Stimulated activated CD8-positive, alpha-beta memory T cell treated with anti-CD3 and anti-CD28 coated beads, Interleukin-2, amount 100 ng/mL, for 48 hours (primary cell): ENCODE measurements around the gene MIEN1.
"Not testable (repeated sequence)": the region's sequence is repeated elsewhere in the genome, so short reads cannot be mapped to it uniquely, and the experiment has no call there.

Source experiments
- DNase-seq, 2 donors: peaks; one replicate each; pipeline ENCODE4 v3.0.0-alpha.2; 2020; ENCODE audit warnings: low read depth in 2 of 2

MIEN1 gene

DNA sequence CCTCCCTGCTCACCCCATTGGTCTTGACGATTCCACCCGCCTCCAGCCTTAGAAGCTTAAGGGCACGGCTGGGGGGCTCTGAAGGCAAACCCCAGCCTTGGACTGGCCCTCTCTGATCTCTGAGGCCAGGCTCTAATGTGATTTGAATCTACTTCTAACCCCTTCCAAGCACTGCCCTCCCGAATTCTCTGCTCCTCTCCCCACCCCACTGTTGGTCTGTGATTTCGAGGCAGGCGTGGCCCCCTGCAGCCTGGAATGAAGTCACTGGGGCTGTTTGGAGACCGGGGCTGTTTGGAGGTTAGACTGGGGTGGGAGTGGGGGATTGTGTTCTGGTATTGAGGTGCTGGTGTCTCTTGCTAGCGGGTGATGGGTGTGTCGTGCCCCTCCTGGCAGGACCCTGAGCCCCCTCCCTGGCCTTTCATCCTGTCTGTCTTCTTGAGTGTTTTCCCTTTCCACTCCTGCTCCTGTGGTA, 9.6 kb upstream of the MIEN1 start:
- DNase-seq: no peak

DNA sequence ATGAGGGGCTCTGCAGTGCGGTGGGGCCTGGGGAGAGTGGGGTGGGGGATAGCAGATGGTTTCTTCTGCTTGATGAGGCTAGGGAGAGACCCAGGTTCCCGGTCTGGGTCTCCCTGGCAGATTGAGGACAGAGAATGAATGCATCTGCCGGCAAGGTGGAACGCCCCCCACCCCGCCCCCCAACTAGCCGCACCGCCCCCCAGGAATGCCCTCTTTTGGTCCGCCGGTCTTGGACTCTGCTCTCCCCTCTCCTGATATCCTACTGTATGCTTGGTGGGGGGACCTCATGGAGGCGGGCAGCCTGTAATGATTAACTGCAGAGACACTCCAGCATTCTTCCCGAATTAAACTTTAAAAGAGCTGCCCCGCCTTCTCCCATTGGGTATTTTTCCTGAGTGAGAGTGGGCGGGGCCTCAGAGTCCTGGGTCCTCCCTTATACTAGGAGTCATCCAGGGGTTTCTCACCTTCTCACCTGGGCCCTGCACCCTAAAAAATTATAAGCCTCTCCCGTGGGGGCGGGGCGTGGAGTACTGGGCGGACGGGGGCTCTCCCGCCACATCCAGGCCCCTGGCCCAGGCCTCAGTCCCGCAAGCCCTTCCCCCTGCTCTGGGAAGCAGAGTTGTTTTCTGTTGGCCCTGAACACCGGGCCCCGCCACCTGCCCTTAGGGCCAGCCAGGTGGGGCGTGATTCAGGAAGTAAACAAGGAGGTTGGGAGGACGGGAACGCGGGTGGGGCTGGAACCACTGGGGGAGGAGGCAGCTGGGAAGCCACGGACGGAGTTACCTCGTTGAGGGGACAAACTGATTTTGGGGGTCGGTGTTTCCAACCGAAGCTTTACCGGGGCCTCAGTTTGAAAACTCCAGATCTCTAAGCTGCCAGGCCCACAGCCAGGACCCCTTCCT, 8.9 kb upstream of the MIEN1 start:
- no peak for DNase-seq

DNA sequence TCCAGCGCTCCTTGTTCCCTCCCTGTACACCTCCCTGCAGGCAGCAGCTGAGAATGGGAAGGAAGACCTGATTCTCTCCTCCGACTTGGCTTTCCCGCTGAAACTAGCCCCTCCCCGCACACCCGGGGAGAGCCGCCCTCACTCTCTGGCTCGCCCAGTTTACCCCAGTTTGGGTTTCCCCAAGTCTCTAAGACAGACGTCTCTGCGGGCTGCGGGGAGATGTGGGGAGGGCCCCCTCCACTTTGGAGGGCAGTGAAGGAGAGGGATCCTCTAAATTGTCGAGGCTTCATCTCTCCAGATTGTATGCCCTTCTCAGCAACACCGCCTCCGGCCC, 8.2 kb upstream of the MIEN1 start:
- peak in 1 of 2 donors; percentile 53 for DNase-seq

DNA sequence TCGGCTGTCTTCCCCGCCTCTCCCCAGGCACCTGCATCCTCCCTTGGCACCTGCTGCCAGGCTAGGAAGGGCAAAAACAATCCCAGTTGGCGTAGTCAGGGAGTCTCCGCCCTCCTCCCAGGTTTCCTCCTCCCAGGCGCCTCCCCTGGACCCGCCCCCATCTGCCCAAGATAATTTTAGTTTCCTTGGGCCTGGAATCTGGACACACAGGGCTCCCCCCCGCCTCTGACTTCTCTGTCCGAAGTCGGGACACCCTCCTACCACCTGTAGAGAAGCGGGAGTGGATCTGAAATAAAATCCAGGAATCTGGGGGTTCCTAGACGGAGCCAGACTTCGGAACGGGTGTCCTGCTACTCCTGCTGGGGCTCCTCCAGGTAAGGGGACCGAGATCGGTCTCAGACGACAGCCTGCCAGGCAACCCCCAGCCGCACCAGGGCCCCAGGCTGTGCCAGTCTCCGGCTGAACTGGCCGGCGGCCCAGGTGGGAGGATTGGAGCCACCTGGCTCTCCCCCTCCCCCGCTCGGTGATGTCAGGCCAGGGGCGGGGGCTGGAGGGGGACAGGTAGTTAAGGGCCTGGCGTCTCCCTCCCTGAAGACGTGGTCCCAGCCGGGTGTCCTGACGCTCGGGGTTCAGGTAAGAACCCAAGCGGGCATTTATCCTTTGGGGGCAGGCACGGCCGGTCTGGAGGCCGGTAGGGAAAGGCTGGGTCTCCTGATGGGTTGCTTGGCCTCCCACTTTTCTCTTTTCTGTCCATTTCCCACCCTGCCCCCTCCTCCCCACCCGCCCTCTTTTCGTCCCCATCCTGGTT, 7.6 kb upstream of the MIEN1 start, which contains the start of gene GRB7:
Gene GRB7, plus strand, starts transcription at position 179 of the 808 bp plus-strand sequence. CDS start 4,364 bp downstream, outside the sequence.
- no peak for DNase-seq

DNA sequence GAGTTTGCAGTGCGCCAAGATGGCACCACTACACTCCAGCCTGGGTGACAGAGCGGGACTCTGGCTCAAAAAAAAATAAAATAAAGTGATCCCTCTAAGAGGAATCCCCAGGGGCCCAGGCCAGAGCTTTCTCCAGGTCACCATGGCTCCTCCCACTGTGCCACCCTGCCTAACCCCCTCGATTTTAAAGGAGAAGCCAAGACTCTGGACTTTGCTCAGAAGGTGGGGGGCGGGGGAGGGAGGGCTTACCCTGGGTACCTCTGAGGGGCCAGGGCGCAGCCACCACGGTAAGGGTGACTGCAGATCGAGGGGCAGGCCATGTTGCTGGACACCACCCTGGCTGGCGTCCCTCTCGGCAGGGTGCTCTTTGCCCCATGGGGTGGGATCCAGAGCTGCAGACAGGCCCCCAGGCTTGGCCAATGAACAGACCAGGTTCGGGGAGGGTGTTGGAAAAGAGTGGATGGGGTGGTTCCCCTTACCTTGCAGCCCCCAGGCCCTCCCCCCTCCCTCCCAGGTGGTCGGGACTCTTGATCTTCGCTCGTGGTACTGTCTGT, 7.0 kb upstream of the MIEN1 start:
- DNase-seq: no peak

DNA sequence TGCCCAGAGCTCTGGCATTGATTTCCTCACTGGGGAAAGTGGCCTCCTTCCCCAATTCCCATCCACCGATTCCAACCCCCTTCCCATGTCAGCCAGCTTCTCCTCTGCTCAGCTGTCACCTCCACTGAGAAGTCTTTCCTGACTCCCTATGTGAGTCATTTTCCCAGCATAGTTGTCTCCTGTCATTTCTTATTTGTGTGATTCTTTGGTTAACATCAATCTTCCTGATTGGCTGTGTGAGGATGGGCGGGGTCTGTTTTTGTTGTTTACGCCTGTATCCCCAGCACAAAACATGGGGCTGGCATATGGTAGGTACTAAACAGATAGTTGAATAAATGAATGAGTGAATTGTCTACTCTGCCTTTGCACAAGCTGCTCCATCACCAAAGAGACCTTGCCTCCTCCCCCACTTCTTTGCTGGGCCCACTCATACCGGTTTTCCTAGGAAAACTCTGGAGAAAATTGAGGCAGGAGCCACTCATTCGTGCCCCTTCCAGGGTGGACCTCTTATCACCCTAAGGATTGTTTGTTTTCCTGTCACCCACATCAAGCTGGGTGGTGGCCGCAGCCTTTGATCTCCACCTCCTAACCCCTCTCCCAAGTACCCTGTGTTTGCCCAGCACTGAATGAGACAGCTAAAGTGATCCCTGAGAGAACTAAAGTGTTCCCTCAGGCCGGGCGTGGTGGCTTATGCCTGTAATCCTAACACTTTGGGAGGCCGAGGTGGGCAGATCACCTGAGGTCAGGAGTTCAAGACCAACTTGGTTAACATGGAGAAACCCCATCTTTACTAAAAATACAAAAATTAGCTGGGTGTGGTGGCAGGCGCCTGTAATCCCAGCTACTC, 6.2 kb upstream of the MIEN1 start:
- DNase-seq: no peak

DNA sequence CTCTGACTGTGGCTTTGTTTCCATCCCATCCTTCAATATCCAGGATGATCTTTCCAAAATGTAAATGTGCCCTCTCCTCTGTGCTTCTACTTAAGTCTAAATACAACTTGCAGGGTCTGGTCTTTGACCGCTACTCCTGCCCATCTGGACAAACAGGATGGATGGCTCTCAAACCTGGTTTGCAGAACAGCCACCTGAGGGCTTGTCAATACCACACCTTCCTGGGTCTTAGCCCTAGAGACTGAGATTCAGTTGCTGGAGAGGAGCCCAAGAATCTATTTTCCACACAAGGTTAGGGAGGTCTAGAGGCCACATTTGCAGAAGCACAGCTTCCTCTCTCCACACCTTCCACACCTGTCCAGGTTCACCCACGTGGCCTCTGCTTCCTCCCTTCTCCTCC, 5.5 kb upstream of the MIEN1 start:
- DNase-seq: no peak

DNA sequence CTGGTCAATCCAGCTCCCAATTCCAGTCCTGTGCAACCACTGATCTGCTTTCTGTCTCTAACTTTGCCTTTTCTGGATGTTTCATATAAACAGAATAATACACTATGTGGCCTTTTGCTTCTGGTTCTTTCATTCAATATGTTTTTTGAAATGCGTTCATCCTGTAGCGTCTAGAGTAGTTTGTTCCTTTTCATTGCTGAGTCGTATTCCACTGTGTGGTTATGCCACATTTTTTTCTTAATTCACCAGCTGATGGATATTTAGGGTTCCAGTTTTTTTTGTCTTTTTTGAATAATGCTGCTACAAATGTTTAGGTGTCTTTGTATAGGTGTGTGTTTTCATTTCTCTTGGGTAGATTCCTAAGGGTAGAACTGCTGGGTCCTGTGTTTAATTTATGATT, 2.3 kb upstream of the MIEN1 start:
- no peak for DNase-seq

DNA sequence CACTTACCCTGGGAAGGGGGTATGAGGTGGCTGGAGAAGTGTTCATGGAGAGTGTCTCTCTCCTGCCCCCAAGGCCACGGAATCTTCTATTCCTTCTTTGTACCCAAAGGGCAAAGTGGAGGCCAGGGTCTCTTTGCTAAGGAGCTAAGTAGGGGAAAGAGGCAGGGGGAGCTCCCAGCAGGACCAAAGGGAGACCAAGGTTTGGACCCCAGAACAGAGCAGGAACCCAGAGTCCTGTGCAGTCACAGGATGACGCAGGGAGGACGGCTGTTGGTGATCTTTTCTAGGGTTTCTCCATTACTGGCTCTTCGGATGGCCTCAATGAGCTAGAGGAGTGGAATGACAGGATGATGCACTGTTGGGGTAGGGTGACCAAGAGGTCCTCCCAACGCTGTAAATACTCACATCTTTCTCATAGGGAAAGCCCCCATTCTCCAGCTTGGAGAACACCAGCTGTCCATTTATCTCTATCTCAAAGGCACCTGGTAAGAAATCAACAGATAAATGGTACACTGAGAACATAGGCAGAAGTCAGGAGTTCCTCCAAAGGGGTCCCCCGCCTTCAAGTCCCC, 966 bp downstream of the MIEN1 start:
- no peak for DNase-seq

DNA sequence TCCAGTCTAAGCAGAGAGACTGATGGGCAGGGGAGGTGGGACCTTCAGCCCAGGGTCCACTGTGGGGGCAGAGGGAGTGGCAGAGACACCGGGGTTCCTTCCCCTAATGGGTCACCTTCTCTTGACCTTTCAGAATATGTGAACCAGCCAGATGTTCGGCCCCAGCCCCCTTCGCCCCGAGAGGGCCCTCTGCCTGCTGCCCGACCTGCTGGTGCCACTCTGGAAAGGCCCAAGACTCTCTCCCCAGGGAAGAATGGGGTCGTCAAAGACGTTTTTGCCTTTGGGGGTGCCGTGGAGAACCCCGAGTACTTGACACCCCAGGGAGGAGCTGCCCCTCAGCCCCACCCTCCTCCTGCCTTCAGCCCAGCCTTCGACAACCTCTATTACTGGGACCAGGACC, 2.8 kb downstream of the MIEN1 start:
- no peak for DNase-seq

DNA sequence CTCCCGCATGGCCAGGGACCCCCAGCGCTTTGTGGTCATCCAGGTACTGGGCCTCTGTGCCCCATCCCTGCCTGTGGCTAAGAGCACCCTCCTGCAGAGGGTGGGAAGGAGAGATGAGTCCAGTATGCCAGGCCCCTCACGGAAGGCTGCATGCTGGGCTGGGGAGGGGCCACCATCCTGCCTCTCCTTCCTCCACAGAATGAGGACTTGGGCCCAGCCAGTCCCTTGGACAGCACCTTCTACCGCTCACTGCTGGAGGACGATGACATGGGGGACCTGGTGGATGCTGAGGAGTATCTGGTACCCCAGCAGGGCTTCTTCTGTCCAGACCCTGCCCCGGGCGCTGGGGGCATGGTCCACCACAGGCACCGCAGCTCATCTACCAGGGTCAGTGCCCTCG, 3.7 kb downstream of the MIEN1 start:
- no peak for DNase-seq

DNA sequence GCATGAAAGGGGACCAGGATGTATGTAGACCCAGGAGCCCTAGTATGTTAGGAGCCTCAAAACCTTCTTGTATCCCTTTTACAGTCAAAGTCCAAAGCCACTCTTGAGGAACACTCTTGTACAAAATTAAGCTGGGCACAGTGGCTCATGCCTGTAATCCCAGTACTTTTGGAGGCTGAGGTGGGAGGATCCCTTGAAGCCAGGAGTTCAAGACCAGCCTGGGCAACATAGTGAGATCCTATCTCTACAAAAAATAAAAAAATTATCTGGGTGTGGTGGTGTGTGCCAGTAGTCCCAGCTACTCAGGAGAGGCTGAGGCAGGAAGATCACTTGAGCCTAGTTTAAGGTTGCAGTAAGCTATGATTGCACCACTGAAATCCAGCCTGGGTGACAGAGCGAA, 4.4 kb downstream of the MIEN1 start:
- DNase-seq: not testable (repeated sequence)

DNA sequence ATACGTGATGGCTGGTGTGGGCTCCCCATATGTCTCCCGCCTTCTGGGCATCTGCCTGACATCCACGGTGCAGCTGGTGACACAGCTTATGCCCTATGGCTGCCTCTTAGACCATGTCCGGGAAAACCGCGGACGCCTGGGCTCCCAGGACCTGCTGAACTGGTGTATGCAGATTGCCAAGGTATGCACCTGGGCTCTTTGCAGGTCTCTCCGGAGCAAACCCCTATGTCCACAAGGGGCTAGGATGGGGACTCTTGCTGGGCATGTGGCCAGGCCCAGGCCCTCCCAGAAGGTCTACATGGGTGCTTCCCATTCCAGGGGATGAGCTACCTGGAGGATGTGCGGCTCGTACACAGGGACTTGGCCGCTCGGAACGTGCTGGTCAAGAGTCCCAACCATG, 5.6 kb downstream of the MIEN1 start:
- no peak for DNase-seq

DNA sequence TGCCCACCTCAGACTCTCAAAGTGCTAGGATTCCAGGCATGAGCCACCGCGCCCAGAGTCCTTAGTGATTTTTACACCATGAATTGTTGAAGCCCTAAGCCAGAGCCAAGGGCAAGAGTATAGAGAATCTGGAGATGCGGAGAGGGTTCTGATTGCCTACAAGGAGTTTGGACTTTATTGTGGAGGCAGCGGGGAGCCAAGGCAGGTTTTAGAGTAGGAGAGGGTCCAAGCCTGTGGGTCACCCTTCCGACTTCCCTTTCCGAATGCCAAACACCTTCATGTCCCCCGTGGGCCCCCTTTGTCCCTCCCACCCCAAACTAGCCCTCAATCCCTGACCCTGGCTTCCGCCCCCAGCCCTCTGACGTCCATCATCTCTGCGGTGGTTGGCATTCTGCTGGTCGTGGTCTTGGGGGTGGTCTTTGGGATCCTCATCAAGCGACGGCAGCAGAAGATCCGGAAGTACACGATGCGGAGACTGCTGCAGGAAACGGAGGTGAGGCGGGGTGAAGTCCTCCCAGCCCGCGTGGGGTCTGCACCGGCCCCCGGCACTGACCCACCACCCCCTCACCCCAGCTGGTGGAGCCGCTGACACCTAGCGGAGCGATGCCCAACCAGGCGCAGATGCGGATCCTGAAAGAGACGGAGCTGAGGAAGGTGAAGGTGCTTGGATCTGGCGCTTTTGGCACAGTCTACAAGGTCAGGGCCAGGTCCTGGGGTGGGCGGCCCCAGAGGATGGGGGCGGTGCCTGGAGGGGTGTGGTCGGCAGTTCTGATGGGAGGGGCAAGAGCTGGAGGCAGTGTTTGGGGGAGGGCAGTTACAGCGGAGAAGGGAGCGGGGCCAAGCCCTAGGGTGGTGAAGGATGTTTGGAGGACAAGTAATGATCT, 7.1 kb downstream of the MIEN1 start:
- peak in 1 of 2 donors; percentile 26 for DNase-seq

DNA sequence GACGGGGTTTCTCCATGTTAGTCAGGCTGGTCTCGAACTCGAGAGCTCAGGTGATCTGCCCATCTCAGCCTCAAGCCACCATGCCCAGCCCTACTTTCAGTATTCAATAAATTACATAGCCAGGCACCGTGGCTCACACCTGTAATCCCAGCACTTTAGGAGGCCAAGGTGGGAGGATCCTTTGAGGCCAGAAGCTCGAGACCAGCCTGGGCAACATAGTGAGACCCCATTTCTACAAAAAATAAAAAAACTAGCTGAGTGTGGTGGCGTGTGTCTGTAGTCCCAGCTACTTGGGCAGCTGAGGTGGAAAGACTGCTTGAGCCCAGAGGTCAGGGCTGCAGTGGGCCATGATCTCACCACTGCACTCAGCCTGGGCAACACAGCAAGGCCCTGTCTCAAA, 8.2 kb downstream of the MIEN1 start:
- no peak for DNase-seq

DNA sequence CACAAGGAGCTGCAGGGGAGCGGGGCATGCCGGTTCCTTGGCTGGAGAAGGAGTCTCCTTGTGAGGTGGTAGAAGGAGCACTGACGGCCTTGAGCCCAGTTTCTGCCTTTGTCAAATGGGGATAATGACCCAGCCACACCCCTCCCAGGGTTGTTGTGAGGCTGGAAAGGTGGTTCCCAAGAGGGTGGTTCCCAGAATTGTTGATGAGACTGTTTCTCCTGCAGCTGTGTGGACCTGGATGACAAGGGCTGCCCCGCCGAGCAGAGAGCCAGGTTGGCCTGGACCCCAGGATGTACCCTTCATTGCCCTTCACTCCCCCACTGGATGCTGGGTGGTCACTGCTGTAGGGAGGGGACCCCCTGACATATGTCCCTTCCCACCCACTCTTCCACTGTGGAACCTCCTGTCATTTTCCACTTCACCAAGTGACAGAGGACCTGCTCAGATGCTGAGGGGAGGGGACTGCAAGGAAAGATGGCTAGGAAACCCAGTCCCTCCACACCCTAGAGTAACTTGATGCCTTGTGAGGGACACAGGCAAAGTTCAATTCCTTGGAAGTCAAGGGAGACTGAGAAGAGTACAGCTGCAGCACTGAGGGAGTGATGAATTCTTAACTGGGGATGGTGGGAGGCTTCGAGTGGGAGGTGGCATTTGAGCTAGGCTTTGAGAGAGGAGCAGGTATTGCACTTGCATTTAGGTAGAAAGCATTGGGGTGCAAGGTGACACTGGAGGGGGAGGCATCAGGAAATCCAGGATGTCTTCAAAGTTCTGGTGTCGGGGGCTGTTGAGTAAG, 10.6 kb downstream of the MIEN1 start:
- DNase-seq: no peak

DNA sequence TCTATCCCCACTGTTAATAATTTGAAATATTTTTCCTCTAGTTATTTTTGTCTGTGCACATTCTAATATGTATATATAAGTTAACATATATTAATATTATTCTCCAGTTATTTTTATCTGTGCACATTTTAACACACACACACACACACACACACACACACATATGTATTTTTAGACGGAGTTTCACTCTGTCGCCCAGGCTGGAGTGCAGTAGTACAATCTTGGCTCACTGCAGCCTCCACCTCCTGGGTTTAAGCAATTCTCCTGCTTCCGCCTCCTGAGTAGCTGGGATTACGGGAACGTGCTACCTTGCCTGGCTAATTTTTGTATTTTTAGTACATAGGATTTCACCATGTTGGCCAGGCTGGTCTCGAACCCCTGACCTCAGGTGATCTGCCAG, 12.7 kb downstream of the MIEN1 start:
- no peak for DNase-seq

DNA sequence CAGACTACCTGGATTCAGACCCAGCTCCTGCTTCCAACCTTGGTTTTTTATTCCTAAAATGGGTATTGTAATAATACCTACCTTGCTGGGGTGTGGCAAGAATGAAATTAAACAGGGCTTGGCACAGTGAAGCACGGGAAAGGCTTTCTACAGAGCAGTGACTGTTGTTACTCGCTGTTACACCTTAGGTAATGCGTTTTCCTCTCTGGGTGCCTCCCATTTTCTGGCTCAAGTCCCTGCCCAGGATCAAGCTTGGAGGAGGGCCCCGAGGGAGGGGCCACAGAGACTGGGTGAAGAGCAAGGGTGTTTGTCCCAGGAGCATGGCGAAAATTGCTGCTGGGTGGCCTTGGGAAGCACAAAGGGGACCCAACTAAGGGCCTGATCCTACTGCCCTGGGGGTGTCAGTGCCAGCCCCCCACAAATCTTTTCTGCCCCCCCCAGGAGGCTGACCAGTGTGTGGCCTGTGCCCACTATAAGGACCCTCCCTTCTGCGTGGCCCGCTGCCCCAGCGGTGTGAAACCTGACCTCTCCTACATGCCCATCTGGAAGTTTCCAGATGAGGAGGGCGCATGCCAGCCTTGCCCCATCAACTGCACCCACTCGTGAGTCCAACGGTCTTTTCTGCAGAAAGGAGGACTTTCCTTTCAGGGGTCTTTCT, 13.3 kb downstream of the MIEN1 start:
- DNase-seq: no peak
